GM12801 (cell line): ENCODE measurements around the gene DNAH3.

Experiments used
- TF ChIP-seq, protein P1 (sequence below): IDR thresholded peaks from one replicate; pipeline ENCODE4 v1.5.1; 2011; ENCODE audit warnings: control low read depth; ENCODE audit not compliant: insufficient read length; ENCODE audit errors: extremely low read depth

DNAH3 gene

DNA sequence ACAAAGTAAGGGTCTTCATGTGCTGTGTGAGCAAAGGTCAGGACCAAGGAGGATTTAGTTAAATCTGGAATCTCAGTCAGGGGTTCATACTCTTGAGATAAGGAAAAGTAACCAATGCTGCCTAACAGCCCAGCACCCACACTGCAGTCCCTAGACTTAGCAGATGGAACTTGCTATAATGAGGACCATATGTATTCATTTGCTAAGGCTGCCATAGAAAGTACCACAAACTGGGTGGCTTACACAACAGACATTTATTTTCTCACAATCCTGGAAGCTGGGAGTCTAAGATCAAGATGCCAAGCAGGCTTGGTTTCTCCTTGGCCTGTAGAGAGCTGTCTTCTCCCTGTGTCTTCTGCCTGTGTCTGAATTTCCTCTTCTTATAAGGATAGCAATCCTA lies 40.0 kb upstream of the DNAH3 start:
- TF ChIP-seq, protein P1, sequence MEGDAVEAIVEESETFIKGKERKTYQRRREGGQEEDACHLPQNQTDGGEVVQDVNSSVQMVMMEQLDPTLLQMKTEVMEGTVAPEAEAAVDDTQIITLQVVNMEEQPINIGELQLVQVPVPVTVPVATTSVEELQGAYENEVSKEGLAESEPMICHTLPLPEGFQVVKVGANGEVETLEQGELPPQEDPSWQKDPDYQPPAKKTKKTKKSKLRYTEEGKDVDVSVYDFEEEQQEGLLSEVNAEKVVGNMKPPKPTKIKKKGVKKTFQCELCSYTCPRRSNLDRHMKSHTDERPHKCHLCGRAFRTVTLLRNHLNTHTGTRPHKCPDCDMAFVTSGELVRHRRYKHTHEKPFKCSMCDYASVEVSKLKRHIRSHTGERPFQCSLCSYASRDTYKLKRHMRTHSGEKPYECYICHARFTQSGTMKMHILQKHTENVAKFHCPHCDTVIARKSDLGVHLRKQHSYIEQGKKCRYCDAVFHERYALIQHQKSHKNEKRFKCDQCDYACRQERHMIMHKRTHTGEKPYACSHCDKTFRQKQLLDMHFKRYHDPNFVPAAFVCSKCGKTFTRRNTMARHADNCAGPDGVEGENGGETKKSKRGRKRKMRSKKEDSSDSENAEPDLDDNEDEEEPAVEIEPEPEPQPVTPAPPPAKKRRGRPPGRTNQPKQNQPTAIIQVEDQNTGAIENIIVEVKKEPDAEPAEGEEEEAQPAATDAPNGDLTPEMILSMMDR: no peak

DNA sequence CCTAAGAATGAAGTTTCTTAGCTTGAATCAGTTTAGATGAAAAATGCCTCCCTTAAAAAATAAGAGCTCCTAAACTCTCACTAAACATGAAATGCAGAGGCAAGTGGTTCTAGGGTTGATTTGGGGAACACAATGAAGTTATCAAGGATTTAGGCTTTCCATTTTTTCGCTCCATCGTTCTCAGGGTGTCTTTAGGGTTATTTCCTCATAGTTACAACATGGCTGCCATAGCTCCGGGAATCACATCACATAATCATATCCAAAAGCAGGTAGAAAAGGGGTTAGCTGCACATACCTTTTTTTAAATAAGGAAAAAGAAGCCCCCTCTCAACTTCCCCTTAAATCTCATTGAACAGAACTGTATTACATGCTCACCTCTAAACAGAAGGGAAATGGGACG lies 39.4 kb upstream of the DNAH3 start:
- TF ChIP-seq, protein P1: no peak

DNA sequence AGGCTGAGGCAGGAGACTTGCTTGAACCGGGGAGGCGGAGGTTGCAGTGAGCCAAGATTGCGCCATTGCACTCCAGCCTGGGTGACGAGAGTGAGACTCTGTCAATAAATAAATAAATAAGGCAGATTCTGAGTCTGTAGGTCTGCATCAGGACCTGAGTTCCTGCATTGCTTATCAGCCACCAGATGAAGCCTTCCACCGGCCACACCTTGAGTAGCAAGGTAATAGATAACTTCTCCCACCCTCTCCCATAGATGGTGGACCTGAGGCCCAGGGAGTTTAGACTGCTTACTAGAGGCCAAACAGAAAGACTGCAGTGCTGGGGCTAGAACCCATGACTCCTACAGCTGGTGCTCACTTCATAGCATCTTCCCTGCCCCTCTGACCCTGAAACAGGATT lies 38.7 kb upstream of the DNAH3 start:
- TF ChIP-seq, protein P1: no peak

DNA sequence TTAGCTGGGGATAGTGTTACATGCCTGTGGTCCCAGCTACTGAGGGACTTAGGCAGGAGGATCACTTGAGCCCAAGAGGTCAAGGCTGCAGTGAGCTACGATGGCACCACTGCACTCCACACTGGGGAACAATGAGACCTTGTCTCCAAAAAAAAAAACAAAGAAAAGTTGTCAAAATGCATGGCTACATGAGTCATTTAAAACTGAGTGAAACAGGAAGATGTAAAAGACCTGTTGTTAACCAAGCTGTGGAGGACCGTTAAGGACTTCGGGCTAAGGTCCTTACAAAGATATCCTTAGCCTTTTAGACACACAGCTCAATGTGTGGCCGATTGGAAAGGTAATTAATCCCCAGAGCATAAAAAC lies 35.7 kb upstream of the DNAH3 start:
- TF ChIP-seq, protein P1: no peak

DNA sequence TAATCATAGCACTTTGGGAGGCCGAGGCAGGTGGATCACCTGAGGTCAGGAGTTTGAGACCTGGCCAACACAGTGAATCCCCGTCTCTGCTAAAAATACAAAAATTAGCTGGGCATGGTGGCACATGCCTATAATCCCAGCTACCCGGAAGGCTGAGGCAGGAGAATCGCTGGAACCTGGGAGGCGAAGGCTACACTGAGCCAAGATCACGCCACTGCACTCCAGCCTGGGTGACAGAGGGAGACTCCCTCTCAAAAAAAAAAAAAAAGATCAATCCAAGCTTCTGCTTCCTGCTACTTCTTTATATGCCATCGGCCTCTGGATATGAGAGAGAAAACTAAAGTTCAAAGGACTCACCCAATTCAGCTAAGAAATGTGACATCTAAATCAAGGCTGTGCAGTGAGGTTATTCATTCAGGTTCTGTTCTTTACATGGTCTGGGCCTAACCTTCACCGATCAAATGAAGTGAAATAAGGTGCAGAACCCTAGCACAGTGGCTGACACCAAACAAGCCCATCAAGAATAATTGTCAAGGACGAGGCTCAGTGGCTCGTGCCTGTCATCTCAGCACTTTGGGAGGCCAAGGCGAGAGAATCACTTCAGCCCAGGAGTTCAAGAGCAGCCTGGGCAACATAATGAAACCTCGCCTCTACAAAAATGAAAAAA lies 35.1 kb upstream of the DNAH3 start:
- TF ChIP-seq, protein P1: no peak

DNA sequence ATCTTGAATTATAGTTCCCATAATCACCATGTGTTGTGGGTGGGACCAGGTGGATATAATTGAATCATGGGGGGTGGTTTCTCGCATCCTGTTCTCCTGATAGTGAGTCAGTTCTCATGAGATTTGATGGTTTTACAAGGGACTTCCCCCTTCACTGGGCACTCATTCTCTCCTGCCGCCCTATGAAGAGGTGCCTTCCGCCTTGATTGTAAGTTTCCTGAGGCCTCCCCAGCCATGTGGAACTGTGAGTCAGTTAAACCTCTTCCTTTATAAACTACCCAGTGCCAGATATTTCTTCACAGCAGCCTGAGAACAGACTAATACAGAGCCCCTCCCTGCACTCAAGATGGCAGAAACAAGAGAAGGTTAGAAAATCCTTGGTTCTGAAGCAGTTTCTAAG lies 34.2 kb upstream of the DNAH3 start:
- TF ChIP-seq, protein P1: no peak

DNA sequence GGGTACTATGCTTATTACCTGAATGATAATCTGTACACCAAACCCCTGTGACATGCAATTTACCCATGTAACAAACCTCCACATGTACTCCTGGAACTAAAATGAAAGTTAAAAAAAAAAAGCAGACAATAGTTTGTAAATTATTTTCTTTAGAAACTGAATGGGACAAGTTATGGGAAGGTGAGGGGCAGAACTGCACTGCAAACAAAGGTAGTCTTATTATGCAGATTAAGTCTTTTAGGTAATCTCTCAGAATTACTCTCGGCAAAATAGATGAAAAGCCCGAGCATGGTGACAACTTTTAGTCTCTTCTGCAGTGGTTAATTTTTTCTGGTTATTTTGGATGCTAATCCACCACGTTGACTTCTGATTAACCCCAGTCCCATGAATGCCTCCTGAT lies 33.3 kb upstream of the DNAH3 start:
- TF ChIP-seq, protein P1: no peak

DNA sequence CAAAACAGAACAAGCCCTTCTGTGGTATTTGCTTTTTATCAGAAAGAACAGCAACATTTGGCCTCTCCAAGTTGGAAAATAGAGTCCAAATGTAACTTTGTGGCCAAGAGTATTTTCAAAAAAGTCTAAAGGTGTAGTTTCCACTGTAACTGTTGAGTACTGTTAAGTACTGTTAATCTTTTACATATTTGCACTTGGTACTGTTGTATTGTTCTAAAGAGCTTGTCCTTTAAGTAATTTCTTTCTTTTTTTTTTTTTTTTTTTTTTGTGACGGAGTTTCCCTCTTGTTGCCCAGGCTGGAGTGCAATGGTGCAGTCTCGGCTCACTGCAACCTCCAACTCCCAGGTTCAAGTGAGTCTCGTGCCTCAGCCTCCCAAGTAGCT lies 29.3 kb upstream of the DNAH3 start:
- TF ChIP-seq, protein P1: no peak
